IMR-90 (cell line): Measurements from ENCODE around the gene ADM5. TPM values are rescaled to one million over a fixed set of nuclear protein-coding genes. Genes with fewer than 3 reads are reported as not detected.

Experiments used
- ATAC-seq: fragments of 200-7000 bp; cut with Tn5 transposase; 2 replicates; pipeline ENCODE4 v1.9.1; 2020; ENCODE audit warnings: low read depth, mild to moderate bottlenecking, moderate library complexity
- BruUV-seq: library from RNA; stranded (reverse); fragments of 400-500 nt; replicated peaks from 2 replicates; lab custom pipeline; 2021; lab: Mats Ljungman, UMichigan
- CTCF ChIA-PET: fragments of 300-600 bp; formaldehyde crosslinking; extraction: SDS; loops from one replicate; lab custom pipeline; 2021; ENCODE audit warnings: antibody characterized with exemption; lab: Yijun Ruan, JAX
- POLR2A ChIA-PET: fragments of 300-600 bp; sonication (Branson Sonifier 250); formaldehyde crosslinking; loops from one replicate; lab custom pipeline; 2022; ENCODE audit warnings: antibody characterized with exemption; ENCODE audit not compliant: unreplicated experiment; lab: Charles Lee
- DNase-seq: peaks from one replicate; pipeline ENCODE4 v3.0.0; 2013
- H2AFZ ChIP-seq: replicated peaks from 2 replicates; pipeline ENCODE3; 2013; ENCODE audit warnings: low read length, mild to moderate bottlenecking; ENCODE audit not compliant: poor library complexity
- H2AK5ac ChIP-seq: 2 replicates; pipeline ENCODE4 v1.6.1; 2013; ENCODE audit warnings: low read depth, low read length, inconsistent platforms
- H2AK9ac ChIP-seq: replicated peaks from 2 replicates; pipeline ENCODE3; 2013; ENCODE audit warnings: mild to moderate bottlenecking, low read depth, low read length, moderate library complexity; ENCODE audit not compliant: poor library complexity
- H2BK120ac ChIP-seq: 2 replicates; pipeline ENCODE4 v1.6.1; 2013; ENCODE audit warnings: low read depth, low read length, inconsistent platforms
- H2BK15ac ChIP-seq: 3 replicates; pipeline ENCODE4 v1.6.1; 2013; ENCODE audit warnings: low read depth, low read length, inconsistent platforms
- H2BK20ac ChIP-seq: 2 replicates; pipeline ENCODE4 v1.6.1; 2013; ENCODE audit warnings: low read depth, mild to moderate bottlenecking, inconsistent platforms, low read length, moderate library complexity
- H2BK5ac ChIP-seq: 2 replicates; pipeline ENCODE4 v1.6.1; 2013; ENCODE audit warnings: mild to moderate bottlenecking, low read depth, low read length, inconsistent platforms; ENCODE audit not compliant: poor library complexity, severe bottlenecking
- H3K14ac ChIP-seq: replicated peaks from 2 replicates; pipeline ENCODE4 v1.6.1; 2013; ENCODE audit warnings: low read depth, low read length, inconsistent platforms
- H3K18ac ChIP-seq: 2 replicates; pipeline ENCODE4 v1.6.1; 2013; ENCODE audit warnings: low read depth, low read length, control low read depth
- H3K23ac ChIP-seq: 2 replicates; pipeline ENCODE4 v1.6.1; 2013; ENCODE audit warnings: low read depth, low read length, inconsistent platforms
- H3K27ac ChIP-seq: 2 replicates; pipeline ENCODE4 v1.5.1; 2013; ENCODE audit warnings: mild to moderate bottlenecking, control low read depth, low read length; ENCODE audit not compliant: insufficient read depth
- H3K27me3 ChIP-seq: 2 replicates; pipeline ENCODE4 v1.6.1; 2013; ENCODE audit warnings: low read length; ENCODE audit not compliant: control insufficient read depth, insufficient read depth
- H3K36me3 ChIP-seq: 2 replicates; pipeline ENCODE4 v1.6.1; 2013; ENCODE audit warnings: low read length, mixed read lengths; ENCODE audit not compliant: control insufficient read depth, insufficient read depth
- H3K4ac ChIP-seq: 2 replicates; pipeline ENCODE4 v1.6.1; 2013; ENCODE audit warnings: low read depth, low read length, inconsistent platforms
- H3K4me1 ChIP-seq: 2 replicates; pipeline ENCODE4 v1.6.1; 2013; ENCODE audit warnings: low read length, mixed read lengths; ENCODE audit not compliant: control insufficient read depth, insufficient read depth
- H3K4me2 ChIP-seq: 2 replicates; pipeline ENCODE4 v1.6.1; 2013; ENCODE audit warnings: low read depth, mild to moderate bottlenecking, control low read depth, low read length, moderate library complexity
- H3K4me3 ChIP-seq: 2 replicates; pipeline ENCODE4 v1.5.1; 2013; ENCODE audit warnings: low read depth, mild to moderate bottlenecking, control low read depth, low read length, moderate library complexity; ENCODE audit not compliant: insufficient read depth
- H3K56ac ChIP-seq: 2 replicates; pipeline ENCODE4 v1.6.1; 2013; ENCODE audit warnings: low read length, inconsistent platforms; ENCODE audit not compliant: insufficient read depth; ENCODE audit errors: extremely low read depth
- H3K79me1 ChIP-seq, 2 experiments: 2 replicates each; pipeline ENCODE4 v1.6.1; 2013; ENCODE audit warnings: low read length in 2 of 2, inconsistent platforms in 1 of 2, low read depth in 1 of 2
- H3K9ac ChIP-seq: 2 replicates; pipeline ENCODE4 v1.6.1; 2013; ENCODE audit warnings: low read depth, low read length, control low read depth
- H3K9me1 ChIP-seq: 2 replicates; pipeline ENCODE4 v1.6.1; 2013; ENCODE audit warnings: low read length, inconsistent platforms; ENCODE audit not compliant: insufficient read depth
- H3K9me3 ChIP-seq: 2 replicates; pipeline ENCODE4 v1.6.1; 2013; ENCODE audit warnings: low read length; ENCODE audit not compliant: control insufficient read depth, insufficient read depth
- H4K20me1 ChIP-seq: 2 replicates; pipeline ENCODE4 v1.6.1; 2013; ENCODE audit warnings: low read length, inconsistent platforms; ENCODE audit not compliant: insufficient read depth
- H4K5ac ChIP-seq: 2 replicates; pipeline ENCODE4 v1.6.1; 2013; ENCODE audit warnings: mild to moderate bottlenecking, low read depth, low read length, control low read depth
- H4K8ac ChIP-seq, 2 experiments: 2 replicates each; pipeline ENCODE4 v1.6.1; 2013; ENCODE audit warnings: low read depth in 2 of 2, low read length in 2 of 2, control low read depth in 1 of 2, inconsistent platforms in 1 of 2
- H4K91ac ChIP-seq: 2 replicates; pipeline ENCODE4 v1.6.1; 2013; ENCODE audit warnings: low read depth, low read length, inconsistent platforms; ENCODE audit not compliant: insufficient read depth
- BHLHE40 ChIP-seq: fragments of 150-350 bp; IDR thresholded peaks from 2 replicates; pipeline ENCODE4 v1.6.1; 2016; ENCODE audit warnings: mild to moderate bottlenecking, low read depth, low read length
- CEBPB ChIP-seq: IDR thresholded peaks from 2 replicates; pipeline ENCODE4 v1.6.1; 2012; ENCODE audit warnings: low read depth, low read length, improper control_type of control experiment
- CHD1 ChIP-seq: IDR thresholded peaks from 2 replicates; pipeline ENCODE4 v1.6.1; 2012; ENCODE audit warnings: low read depth, low read length, improper control_type of control experiment
- CTCF ChIP-seq: conservative IDR thresholded peaks from 2 replicates; pipeline ENCODE4 v1.5.1; 2012; ENCODE audit warnings: mild to moderate bottlenecking, low read depth, low read length, improper control_type of control experiment
- FOS ChIP-seq: fragments of 150-350 bp; IDR thresholded peaks from 2 replicates; pipeline ENCODE4 v1.6.1; 2016; ENCODE audit warnings: low read depth, low read length
- MAFK ChIP-seq: IDR thresholded peaks from 2 replicates; pipeline ENCODE4 v1.6.1; 2012; ENCODE audit warnings: low read depth, low read length, improper control_type of control experiment
- MAZ ChIP-seq: IDR thresholded peaks from 2 replicates; pipeline ENCODE4 v1.6.1; 2012; ENCODE audit warnings: low read depth, mild to moderate bottlenecking, low read length, improper control_type of control experiment, moderate library complexity, borderline replicate concordance
- MXI1 ChIP-seq: IDR thresholded peaks from 2 replicates; pipeline ENCODE4 v1.6.1; 2012; ENCODE audit warnings: low read depth, mild to moderate bottlenecking, low read length, moderate library complexity, borderline replicate concordance
- NFE2L2 ChIP-seq: fragments of 150-350 bp; IDR thresholded peaks from 2 replicates; pipeline ENCODE4 v1.6.1; 2016; ENCODE audit warnings: low read depth, mild to moderate bottlenecking, low read length
- POLR2A ChIP-seq: IDR thresholded peaks from 2 replicates; pipeline ENCODE4 v1.6.1; 2012; ENCODE audit warnings: mild to moderate bottlenecking, low read depth, low read length
- RAD21 ChIP-seq: IDR thresholded peaks from 2 replicates; pipeline ENCODE4 v1.6.1; 2012; ENCODE audit warnings: low read length, improper control_type of control experiment
- RCOR1 ChIP-seq: IDR thresholded peaks from 2 replicates; pipeline ENCODE4 v1.6.1; 2012; ENCODE audit warnings: mild to moderate bottlenecking, low read length, improper control_type of control experiment; ENCODE audit not compliant: insufficient replicate concordance
- RFX5 ChIP-seq: IDR thresholded peaks from 2 replicates; pipeline ENCODE4 v1.8.0; 2012; ENCODE audit warnings: low read depth, mild to moderate bottlenecking, low read length, moderate library complexity
- SMC3 ChIP-seq: fragments of 150-350 bp; IDR thresholded peaks from 2 replicates; pipeline ENCODE4 v1.6.1; 2016; ENCODE audit warnings: low read depth, mild to moderate bottlenecking, antibody characterized with exemption, low read length, moderate library complexity
- WGBS, 2 experiments: methylation state at CpG; one replicate each; pipeline versions ENCODE4 v1.1.5 to v1.1.7; 2013; ENCODE audit warnings: missing lambda C conversion rate in 2 of 2; ENCODE audit not compliant: insufficient read length in 1 of 2; ENCODE audit errors: extremely low coverage in 2 of 2; 5-methylcytosine and 5-hydroxymethylcytosine counted together
- dilution Hi-C: fragments of 300-500 bp; cut with HindIII; formaldehyde crosslinking; loops from one replicate; pipeline ENCODE4 v1.14.3; 2018; ENCODE audit warnings: low sequenced_read_pairs; ENCODE audit not compliant: unreplicated experiment
- in situ Hi-C: fragments of 300-500 bp; cut with MboI; formaldehyde crosslinking; loops from 3 replicates; pipeline ENCODE4 v1.14.3; 2019; ENCODE audit warnings: low sequenced_read_pairs, inconsistent platforms, mixed read lengths
- intact Hi-C: fragments of 100-400 bp; cut with micrococcal nuclease; formaldehyde crosslinking; loops from 2 replicates; pipeline ENCODE4 v1.10.0; 2022
- polyA plus RNA-seq, 3 experiments: library from polyadenylated mRNA; depleted of rRNA; stranded (reverse); fragments of >200 nt; gene quantifications; 2 replicates each; pipeline ENCODE4 v1.2.3, GENCODE V29; 2012; ENCODE audit warnings: low replicate concordance in 1 of 3
- total RNA-seq: library from RNA; depleted of rRNA; stranded (reverse); fragments of >200 nt; gene quantifications from 2 replicates; pipeline ENCODE4 v1.2.3, GENCODE V29; 2012
- TF ChIP-seq, protein P1 (sequence below): fragments of 150-350 bp; IDR thresholded peaks from 2 replicates; pipeline ENCODE4 v1.6.1; 2017; ENCODE audit warnings: mild to moderate bottlenecking, antibody characterized with exemption, low read length, low read depth
- TF ChIP-seq, protein P2 (sequence below): fragments of 150-350 bp; IDR thresholded peaks from 2 replicates; pipeline ENCODE4 v1.6.1; 2016; ENCODE audit warnings: low read depth, mild to moderate bottlenecking, low read length, moderate library complexity, borderline replicate concordance

ADM5 gene
- total and polyA plus RNA-seq, 2 of the 4 experiments (the other 2 are of a cell fraction): 0.18 to 0.99 TPM

DNA sequence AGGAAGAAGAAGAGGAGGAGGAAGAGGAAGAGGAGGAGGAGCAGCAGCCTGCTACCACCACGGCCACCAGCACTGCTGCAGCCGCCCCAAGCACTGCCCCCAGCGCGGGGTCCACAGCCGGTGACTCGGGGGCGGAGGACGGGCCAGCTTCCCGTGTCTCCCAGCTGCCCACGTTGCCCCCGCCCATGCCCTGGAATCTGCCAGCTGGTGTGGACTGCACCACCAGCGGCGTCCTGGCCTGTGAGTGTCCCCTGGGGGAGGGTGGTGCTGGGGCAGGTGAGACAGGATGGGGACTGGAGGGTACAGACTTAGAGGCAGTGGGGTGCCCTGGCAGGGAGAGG, 36.0 kb upstream of the ADM5 start:
- Histone ChIP-seq H2BK5ac (no peak overlapping the region), H2BK15ac (no peak overlapping the region), H3K27ac (no peak overlapping the region), H3K9ac (no peak overlapping the region), H3K36me3 (peaks cover 74% of the 10 kb centered on the region), H4K5ac (no peak overlapping the region), H3K9me3 (no peaks in the 10 kb centered on the region), H3K18ac (no peak overlapping the region), H3K23ac (no peak overlapping the region), H3K56ac (no peak overlapping the region), H2AK5ac (no peak overlapping the region), H2BK120ac (no peak overlapping the region), H2AFZ (no peak overlapping the region), H2AK9ac (no peak overlapping the region), H3K79me1 (peaks cover 18 to 47% of the 10 kb centered on the region in 2 experiments), H4K8ac (no peak overlapping the region), H3K4ac (no peak overlapping the region), H4K20me1 (peaks cover 31% of the 10 kb centered on the region), H2BK20ac (no peak overlapping the region), H3K4me3 (no peak overlapping the region), H3K4me2 (no peak overlapping the region), H3K9me1 (no peaks in the 10 kb centered on the region), H3K27me3 (no peaks in the 10 kb centered on the region), H4K91ac (no peak overlapping the region), H3K4me1 (no peaks in the 10 kb centered on the region), H3K14ac (no peak overlapping the region)
- TF ChIP-seq RFX5 (no peak), RCOR1 (no peak), POLR2A (no peak), SMC3 (no peak), CHD1 (no peak), CTCF (no peak), CEBPB (no peak), MAZ (no peak), FOS (no peak), NFE2L2 (no peak), RAD21 (no peak), MXI1 (no peak), BHLHE40 (no peak), MAFK (no peak)
- TF ChIP-seq, protein P1, sequence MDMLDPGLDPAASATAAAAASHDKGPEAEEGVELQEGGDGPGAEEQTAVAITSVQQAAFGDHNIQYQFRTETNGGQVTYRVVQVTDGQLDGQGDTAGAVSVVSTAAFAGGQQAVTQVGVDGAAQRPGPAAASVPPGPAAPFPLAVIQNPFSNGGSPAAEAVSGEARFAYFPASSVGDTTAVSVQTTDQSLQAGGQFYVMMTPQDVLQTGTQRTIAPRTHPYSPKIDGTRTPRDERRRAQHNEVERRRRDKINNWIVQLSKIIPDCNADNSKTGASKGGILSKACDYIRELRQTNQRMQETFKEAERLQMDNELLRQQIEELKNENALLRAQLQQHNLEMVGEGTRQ: no peak
- TF ChIP-seq, protein P2, sequence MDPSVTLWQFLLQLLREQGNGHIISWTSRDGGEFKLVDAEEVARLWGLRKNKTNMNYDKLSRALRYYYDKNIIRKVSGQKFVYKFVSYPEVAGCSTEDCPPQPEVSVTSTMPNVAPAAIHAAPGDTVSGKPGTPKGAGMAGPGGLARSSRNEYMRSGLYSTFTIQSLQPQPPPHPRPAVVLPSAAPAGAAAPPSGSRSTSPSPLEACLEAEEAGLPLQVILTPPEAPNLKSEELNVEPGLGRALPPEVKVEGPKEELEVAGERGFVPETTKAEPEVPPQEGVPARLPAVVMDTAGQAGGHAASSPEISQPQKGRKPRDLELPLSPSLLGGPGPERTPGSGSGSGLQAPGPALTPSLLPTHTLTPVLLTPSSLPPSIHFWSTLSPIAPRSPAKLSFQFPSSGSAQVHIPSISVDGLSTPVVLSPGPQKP: no peak
- 98% methylated on average over 6 of the region's 13 CpGs; no CpG with 5 or more reads in 1 of the 2 experiments for WGBS, 2 experiments
- CTCF ChIA-PET: no interaction called here
- in situ Hi-C loops: no loop called here
- intact Hi-C loops: no loop called here
- no peak for ATAC-seq
- no peak for DNase-seq
- POLR2A ChIA-PET: no interaction called here
- dilution Hi-C loops: no loop called here
- no TSS peak for BruUV-seq
